Measurements from ENCODE around the gene GPR143.

GRCh38 chrX:9706421-9706820 is 59.2 kb downstream of the GPR143 start:
- TF ChIP-seq YY1 (IDR thresholded peaks at IDR 0.05; ENCODE audit: insufficient read depth, insufficient read length), result no peak
- no peak for TF ChIP-seq ZNF274 (IDR thresholded peaks at IDR 0.05; ENCODE audit: low read depth, low read length)
- no peak for TF ChIP-seq SUZ12 (IDR thresholded peaks at IDR 0.05; ENCODE audit: extremely low read depth, insufficient read depth, insufficient read length)
